Measurements from ENCODE around the gene BICD2. TPM values are rescaled to one million over a fixed set of nuclear protein-coding genes. Genes with fewer than 3 reads are reported as not detected.
"Not testable (repeated sequence)": the region's sequence is repeated elsewhere in the genome, so short reads cannot be mapped to it uniquely, and the experiment has no call there.

The BICD2 gene
- total RNA-seq, 4 donors from 2014 or later: 42.3 to 75.3 (median 51.8) TPM

DNA sequence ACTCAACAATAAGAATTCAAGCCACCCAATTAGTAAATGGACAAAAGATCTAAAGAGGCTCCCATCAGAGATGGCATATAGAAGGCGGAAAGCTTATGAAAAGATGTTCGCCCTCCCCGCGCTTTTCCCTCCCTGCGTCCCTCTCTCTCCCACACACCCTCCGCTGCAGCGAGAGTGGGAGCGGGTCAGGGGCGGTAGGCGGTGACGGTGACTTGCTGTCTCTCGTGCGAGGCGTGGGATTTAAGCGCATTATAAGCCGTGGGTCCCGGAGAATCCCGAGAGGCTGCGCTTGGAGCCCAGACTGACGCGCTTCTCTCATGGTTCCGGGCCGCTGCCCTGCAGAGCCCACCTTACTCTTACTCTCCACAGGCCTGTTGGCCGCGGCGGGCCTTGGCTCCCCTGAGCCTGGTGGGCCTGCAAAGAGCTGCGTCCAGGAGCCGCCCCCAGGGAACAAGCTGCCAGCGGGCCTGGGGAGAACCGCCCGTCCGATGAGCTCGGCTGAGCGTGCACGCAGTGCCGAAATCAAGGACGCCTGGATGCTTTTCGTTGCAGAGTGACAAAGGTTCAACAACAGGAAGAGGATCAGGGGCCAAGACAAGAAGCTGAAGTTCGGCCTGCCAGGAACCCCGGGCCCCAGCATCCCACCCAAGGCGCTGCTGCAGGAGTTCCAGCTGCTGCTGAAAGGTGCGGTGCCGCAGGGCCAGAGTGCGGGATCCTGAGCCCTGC lies 42.6 kb upstream of the BICD2 start:
- Histone ChIP-seq H3K27me3 (peaks cover 97% of the 10 kb centered on the region), H3K4me1 (peaks cover 3 to 30% (median 27%) of the 10 kb centered on the region in 3 donors), H3K9me3 (no peaks in the 10 kb centered on the region), H3K4me3 (no peak overlapping the region), H3K36me3 (no peaks in the 10 kb centered on the region), H3K27ac (no peak overlapping the region)
- 7 to 23% methylated on average over 15 to 16 of the region's 44 CpGs for WGBS, 2 donors (ENCODE audit: low coverage in 1 of 2)
- no peak for ATAC-seq
- TF ChIP-seq CTCF (IDR thresholded peaks at IDR 0.05) (no peak), POLR2AphosphoS5 (IDR thresholded peaks at IDR 0.05) (no peak), POLR2A (IDR thresholded peaks at IDR 0.05) (no peak)

- TF ChIP-seq POLR2AphosphoS5 (IDR thresholded peaks at IDR 0.05): no peak
- TF ChIP-seq POLR2A (IDR thresholded peaks at IDR 0.05): no peak
- TF ChIP-seq EP300 (IDR thresholded peaks at IDR 0.05): no peak
- no peak for TF ChIP-seq CTCF (IDR thresholded peaks at IDR 0.05)
- Histone ChIP-seq H3K36me3 (no peaks in the 10 kb centered on the region), H3K27ac (no peak overlapping the region), H3K9me3 (no peaks in the 10 kb centered on the region), H3K27me3 (peaks cover 81% of the 10 kb centered on the region), H3K4me3 (no peak overlapping the region), H3K4me1 (peaks cover 3 to 28% (median 26%) of the 10 kb centered on the region in 3 donors)
- no peak for ATAC-seq
- 76 to 81% methylated on average over 6 of the region's 6 CpGs for WGBS, 2 donors (ENCODE audit: low coverage in 1 of 2)
Measured at GRCh38 chr9:92804727-92805126, 40.1 kb upstream of the BICD2 start.

- WGBS, 2 donors (ENCODE audit: low coverage in 1 of 2): 77 to 80% methylated on average over 4 to 8 of the region's 11 CpGs
- H3K4me3 ChIP-seq: no peak overlapping the region
- H3K27me3 ChIP-seq: peaks cover 68% of the 10 kb centered on the region
- no peaks in the 10 kb centered on the region for H3K36me3 ChIP-seq
- TF ChIP-seq POLR2AphosphoS5 (IDR thresholded peaks at IDR 0.05): no peak
- TF ChIP-seq POLR2A (IDR thresholded peaks at IDR 0.05): no peak
- no peak for TF ChIP-seq CTCF (IDR thresholded peaks at IDR 0.05)
- TF ChIP-seq EP300 (IDR thresholded peaks at IDR 0.05): no peak
- H3K9me3 ChIP-seq: no peaks in the 10 kb centered on the region
- H3K27ac ChIP-seq: no peak overlapping the region
- H3K4me1 ChIP-seq: no peaks in the 10 kb centered on the region
- no peak for ATAC-seq
Measured at GRCh38 chr9:92798358-92798757, 33.7 kb upstream of the BICD2 start.

DNA sequence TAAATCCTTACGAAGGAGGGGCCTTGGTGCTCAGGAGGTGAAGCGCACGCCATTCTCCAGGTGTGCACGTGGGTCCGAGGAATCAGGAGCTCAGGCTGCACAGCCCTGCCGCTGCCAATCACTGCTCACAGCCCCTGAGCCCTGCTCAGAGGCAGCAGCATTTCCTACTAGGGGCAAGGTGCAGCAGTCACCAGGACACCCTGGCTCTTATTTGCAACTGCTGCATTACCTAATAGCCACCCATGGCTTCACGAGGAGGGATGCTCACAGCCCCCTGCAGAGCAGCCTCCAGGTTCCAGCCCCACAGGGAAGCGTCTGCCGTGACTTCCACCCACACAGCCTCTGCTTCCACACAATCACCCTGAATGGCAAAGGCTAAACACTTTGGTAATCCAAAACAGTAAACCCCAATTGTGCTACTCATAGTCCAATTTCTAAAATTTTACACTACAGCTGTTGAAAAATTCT lies 31.7 kb upstream of the BICD2 start:
- not testable (repeated sequence) for H3K4me3 ChIP-seq, H3K27ac ChIP-seq, H3K4me1 ChIP-seq, H3K36me3 ChIP-seq, ATAC-seq, H3K9me3 ChIP-seq
- peaks cover 57% of the 10 kb centered on the region for H3K27me3 ChIP-seq
- 20 to 47% methylated on average over 3 of the region's 9 CpGs for WGBS, 2 donors (ENCODE audit: low coverage in 1 of 2)

- Histone ChIP-seq H3K4me1 (peaks cover 0 to 3% (median 0%) of the 10 kb centered on the region in 3 donors), H3K9me3 (no peaks in the 10 kb centered on the region), H3K27ac (no peak overlapping the region), H3K4me3 (no peak overlapping the region), H3K36me3 (no peaks in the 10 kb centered on the region), H3K27me3 (peaks cover 57% of the 10 kb centered on the region)
- WGBS, 2 donors (ENCODE audit: low coverage in 1 of 2): 42 to 56% methylated on average over 7 to 8 of the region's 9 CpGs
- no peak for TF ChIP-seq POLR2A (IDR thresholded peaks at IDR 0.05)
- TF ChIP-seq EP300 (IDR thresholded peaks at IDR 0.05): no peak
- TF ChIP-seq CTCF (IDR thresholded peaks at IDR 0.05): no peak
- no peak for TF ChIP-seq POLR2AphosphoS5 (IDR thresholded peaks at IDR 0.05)
- no peak for ATAC-seq
Measured at GRCh38 chr9:92795598-92796336, 31.1 kb upstream of the BICD2 start.
